GM13977 (cell line): ENCODE measurements around the gene PTS.

ENCODE experiments used
- DNase-seq: peaks from one replicate; pipeline ENCODE4 v3.0.0; 2012; ENCODE audit warnings: low spot score
- CTCF ChIP-seq: IDR thresholded peaks from 2 replicates; pipeline ENCODE4 v1.5.1; 2012; ENCODE audit warnings: mild to moderate bottlenecking, control low read depth; ENCODE audit not compliant: insufficient read depth; ENCODE audit errors: extremely low read depth, missing control alignments
- in situ Hi-C: fragments of 300-500 bp; cut with MboI; formaldehyde crosslinking; loops from one replicate; pipeline ENCODE4 v1.12.0; 2022; ENCODE audit warnings: low sequenced_read_pairs, low pct_unique_long_range_greater_than_20kb, mixed read lengths, inconsistent platforms; ENCODE audit not compliant: unreplicated experiment

Gene PTS

DNA sequence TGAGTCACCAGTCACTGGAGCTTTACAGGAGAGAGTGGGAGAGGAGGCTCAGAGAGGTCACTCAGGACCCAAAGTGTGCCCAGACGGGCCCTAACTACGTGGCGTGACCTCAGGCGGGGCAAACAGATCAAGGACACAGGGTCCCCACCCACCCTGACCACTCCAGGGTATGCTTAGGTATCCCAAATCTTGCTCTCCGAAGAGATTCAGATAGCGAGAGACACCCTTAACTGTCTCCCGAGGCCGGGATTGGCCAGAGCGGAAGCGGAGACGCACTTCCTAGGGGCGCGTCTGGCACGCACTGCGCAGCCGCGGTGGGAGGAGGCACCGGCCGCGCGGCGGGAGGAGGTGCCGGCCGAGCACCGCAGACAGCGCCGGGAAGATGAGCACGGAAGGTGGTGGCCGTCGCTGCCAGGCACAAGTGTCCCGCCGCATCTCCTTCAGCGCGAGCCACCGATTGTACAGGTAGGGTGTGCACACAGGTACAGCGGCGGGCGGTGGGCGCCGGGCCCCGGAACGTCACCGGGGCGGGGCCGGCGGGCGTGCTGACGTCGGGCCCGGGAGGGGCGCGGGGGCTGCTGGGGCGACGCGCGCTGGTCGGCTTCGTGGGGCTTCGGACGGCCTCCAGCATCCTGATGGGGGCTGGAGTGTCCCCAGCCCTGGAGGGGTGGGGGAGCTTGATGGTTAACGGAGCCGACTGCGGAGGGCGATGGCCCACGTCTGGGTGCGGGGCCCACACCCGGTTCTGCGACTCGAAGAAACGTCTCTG is at the start of gene PTS:
Gene PTS (plus strand): TSS at position 367 of the 769 bp plus-strand sequence. CDS start 16 bp downstream, at position 383.
- no peak for TF ChIP-seq CTCF
- peak; percentile 95 for DNase-seq
- in situ Hi-C loops = loop anchor here (10.0 kb wide), 1 partner anchor 49 kb away; no protein-coding TSS in a partner anchor

GRCh38 chr11:112177589-112177988 is 48.6 kb upstream of the PTS start:
- in situ Hi-C loops = no loop called here
- TF ChIP-seq CTCF = no peak
- DNase-seq = no peak

- in situ Hi-C loops = no loop called here
- no peak for TF ChIP-seq CTCF
- no peak for DNase-seq
Observed at GRCh38 chr11:112178428-112178827, 47.8 kb upstream of the PTS start.

GRCh38 chr11:112178936-112179335 is 47.3 kb upstream of the PTS start:
- no peak for DNase-seq

GRCh38 chr11:112179601-112180000 is 46.6 kb upstream of the PTS start:
- in situ Hi-C loops = no loop called here
- no peak for DNase-seq

More at GRCh38 chr11:112178936-112179335, 47.3 kb upstream of the PTS start:
- no peak for TF ChIP-seq CTCF
- in situ Hi-C loops = no loop called here

DNA sequence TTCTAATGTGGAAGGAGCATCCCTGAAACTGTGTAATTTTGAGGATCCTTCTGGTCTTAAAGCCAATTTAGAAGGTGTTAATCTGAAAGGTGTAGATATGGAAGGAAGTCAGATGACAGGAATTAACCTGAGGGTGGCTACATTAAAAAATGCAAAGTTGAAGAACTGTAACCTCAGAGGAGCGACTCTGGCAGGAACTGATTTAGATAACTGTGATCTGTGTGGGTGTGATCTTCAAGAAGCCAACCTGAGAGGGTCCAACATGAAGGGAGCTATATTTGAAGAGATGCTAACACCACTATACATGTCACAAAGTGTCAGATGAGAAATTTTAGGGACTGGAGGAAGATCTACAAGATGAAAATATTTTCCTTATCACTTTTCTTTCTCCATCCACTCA is 43.4 kb upstream of the PTS start:
- in situ Hi-C loops = no loop called here
- TF ChIP-seq CTCF = no peak
- no peak for DNase-seq

More at GRCh38 chr11:112179601-112180000, 46.6 kb upstream of the PTS start:
- no peak for TF ChIP-seq CTCF
